Brain microvascular endothelial cell (primary cell): Measurements from ENCODE around the gene DOCK4.

Experiments used
- DNase-seq: peaks from one replicate; pipeline ENCODE4 v3.0.0-alpha.2; 2020
- H3K27ac ChIP-seq: fragments of 250-450 bp; sonication (Bioruptor Pico); 2 replicates; pipeline ENCODE4 v1.5.1; 2020; ENCODE audit warnings: mild to moderate bottlenecking, moderate library complexity
- H3K27me3 ChIP-seq: fragments of 250-450 bp; sonication (Bioruptor Pico); replicated peaks from 2 replicates; pipeline ENCODE4 v1.5.1; 2020; ENCODE audit warnings: mild to moderate bottlenecking
- H3K36me3 ChIP-seq: fragments of 250-450 bp; sonication (Bioruptor Pico); replicated peaks from 2 replicates; pipeline ENCODE4 v1.5.1; 2020; ENCODE audit warnings: mild to moderate bottlenecking
- H3K4me3 ChIP-seq: 2 replicates; pipeline ENCODE4 v1.5.1; 2011; ENCODE audit warnings: low read depth, mild to moderate bottlenecking, control low read depth, low read length, moderate library complexity
- CTCF ChIP-seq: IDR thresholded peaks from 2 replicates; pipeline ENCODE4 v1.5.1; 2011; ENCODE audit warnings: low read depth, mild to moderate bottlenecking, moderate library complexity, low read length, control low read depth, inconsistent platforms; ENCODE audit errors: missing control alignments
- in situ Hi-C: cut with HindIII; loops from 2 replicates; pipeline ENCODE4 v1.10.0; 2017; ENCODE audit warnings: low sequenced_read_pairs, low pct_ligation_motif_present

Gene DOCK4

DNA sequence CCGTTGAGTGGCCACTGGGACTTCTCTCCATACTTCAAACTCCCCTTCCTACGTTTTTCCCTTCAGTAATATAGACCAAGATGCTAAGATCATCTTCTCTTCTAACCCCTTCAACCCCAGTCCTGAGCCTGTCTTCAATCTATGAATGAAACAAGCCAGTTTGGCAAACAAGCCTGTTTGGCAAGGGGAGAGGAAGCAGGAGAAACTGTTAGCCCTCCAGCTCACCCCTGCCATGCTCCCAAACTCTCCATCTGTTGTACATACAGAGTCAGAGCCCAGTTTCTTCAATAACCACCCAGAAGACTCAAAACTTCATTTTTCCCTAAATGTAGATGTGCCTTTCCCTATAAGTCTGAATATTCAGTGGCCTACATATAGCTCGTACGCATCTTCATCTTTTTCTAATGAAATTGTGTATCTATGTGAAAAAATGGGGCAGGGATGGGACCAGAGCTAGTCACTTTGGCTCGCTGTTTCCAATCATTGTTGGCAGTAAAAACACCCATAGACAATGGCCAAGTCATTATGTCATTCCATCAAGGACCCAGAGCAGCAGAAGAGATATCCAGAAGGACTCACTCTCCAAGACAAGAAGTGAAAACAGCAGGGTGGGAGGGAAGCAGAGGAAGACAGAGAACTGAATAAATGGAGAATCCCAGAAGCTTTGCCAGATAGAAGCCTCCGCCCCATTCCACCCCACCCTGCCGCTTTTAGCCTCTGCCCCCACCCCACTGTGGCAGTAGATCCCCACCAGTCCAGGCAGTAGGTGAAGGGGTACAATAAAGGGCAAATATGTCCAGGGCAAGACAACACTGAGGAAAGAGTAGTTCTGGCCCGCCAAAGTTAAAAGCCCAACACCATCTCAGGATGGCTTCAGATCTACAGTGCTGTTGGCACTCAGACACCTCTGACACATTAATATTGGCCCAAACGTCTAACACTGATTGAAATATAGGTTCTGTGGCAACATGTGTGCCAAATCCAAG lies 87.3 kb downstream of the DOCK4 start:
- H3K27me3 ChIP-seq = no peaks in the 10 kb centered on the region
- no peak for TF ChIP-seq CTCF
- in situ Hi-C loops = no loop called here
- no peak overlapping the region for H3K27ac ChIP-seq
- H3K36me3 ChIP-seq = no peaks in the 10 kb centered on the region
- H3K4me3 ChIP-seq = no peak overlapping the region
- DNase-seq = no peak

GRCh38 chr7:112116894-112117293 lies 89.3 kb downstream of the DOCK4 start:
- no peak for TF ChIP-seq CTCF

GRCh38 chr7:112116358-112116757 lies 89.8 kb downstream of the DOCK4 start:
- H3K4me3 ChIP-seq = no peak overlapping the region
- no peaks in the 10 kb centered on the region for H3K27me3 ChIP-seq
- H3K27ac ChIP-seq = no peak overlapping the region
- in situ Hi-C loops = no loop called here
- no peaks in the 10 kb centered on the region for H3K36me3 ChIP-seq
- no peak for DNase-seq
- TF ChIP-seq CTCF = no peak

More at GRCh38 chr7:112116894-112117293, 89.3 kb downstream of the DOCK4 start:
- no peak for DNase-seq
- Histone ChIP-seq H3K27me3 (no peaks in the 10 kb centered on the region), H3K4me3 (no peak overlapping the region), H3K27ac (no peak overlapping the region), H3K36me3 (no peaks in the 10 kb centered on the region)
- in situ Hi-C loops = no loop called here

GRCh38 chr7:112115880-112116279 lies 90.3 kb downstream of the DOCK4 start:
- no peak for TF ChIP-seq CTCF
- in situ Hi-C loops = no loop called here
- Histone ChIP-seq H3K27me3 (no peaks in the 10 kb centered on the region), H3K36me3 (no peaks in the 10 kb centered on the region), H3K27ac (no peak overlapping the region), H3K4me3 (no peak overlapping the region)
- DNase-seq = no peak

DNA sequence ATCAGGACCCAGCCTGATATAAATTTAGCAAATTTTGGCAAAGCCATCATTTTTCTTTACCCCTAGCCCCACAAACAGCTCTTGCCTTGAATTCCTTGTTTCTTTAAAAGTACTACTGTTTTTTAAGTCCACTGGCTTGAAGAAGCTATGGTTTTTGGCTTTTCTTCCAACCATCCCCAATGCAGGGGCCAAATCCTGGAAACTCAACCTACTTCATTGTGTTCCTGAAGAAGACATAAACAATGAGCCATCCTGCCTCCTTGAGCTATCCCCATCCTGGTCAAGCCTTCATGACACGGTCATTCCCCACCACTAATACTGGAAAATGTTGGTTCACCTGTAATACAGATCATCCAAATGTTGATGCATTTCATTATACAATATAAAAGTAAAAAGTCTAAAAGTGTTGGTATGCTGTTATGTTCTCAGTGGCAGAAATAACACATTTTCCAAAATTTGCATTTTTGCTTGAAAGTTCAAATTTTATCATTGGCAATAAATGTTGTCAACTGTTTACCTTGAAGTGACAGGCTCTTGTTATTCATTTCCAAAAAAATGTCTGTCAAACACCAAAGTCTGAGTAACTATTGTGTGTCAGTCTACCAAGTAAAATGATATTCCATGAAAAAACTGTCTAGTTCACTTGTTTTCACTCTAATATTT lies 92.2 kb downstream of the DOCK4 start:
- in situ Hi-C loops = no loop called here
- no peak for TF ChIP-seq CTCF
- H3K27ac ChIP-seq = no peak overlapping the region

More for the DNA sequence above, 92.2 kb downstream of the DOCK4 start:
- no peaks in the 10 kb centered on the region for H3K27me3 ChIP-seq
- H3K36me3 ChIP-seq = no peaks in the 10 kb centered on the region
- no peak for DNase-seq
- no peak overlapping the region for H3K4me3 ChIP-seq
